ENCODE data around the gene CSNK1D. TPM values are rescaled to one million over a fixed set of nuclear protein-coding genes. Genes with fewer than 3 reads are reported as not detected.

Gene CSNK1D
- total RNA-seq, 1 experiment from 2014 or later: 137 TPM

DNA sequence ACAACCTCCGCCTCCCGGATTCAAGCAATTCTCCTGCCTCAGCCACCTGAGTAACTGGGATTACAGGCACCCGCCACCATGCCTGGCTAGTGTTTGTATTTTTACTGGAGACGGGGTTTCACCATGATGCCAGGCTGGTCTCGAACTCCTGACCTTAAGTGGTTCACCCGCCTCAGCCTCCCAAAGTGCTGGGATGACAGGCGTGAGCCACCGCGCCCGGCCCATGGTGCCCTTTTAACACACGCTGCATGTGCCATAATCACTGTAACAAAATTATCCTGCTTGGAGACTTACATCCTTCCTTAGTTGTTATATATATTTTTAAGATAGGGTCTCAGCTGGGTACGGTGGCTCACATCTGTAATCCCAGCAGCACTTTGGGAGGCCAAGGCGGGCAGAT lies 38.5 kb upstream of the CSNK1D start:
- H3K18ac ChIP-seq (ENCODE audit: insufficient read length, low read depth, low read length): no peak overlapping the region
- H3K4me2 ChIP-seq (ENCODE audit: insufficient read depth, insufficient read length, low read length): no peak overlapping the region
- DNase-seq: no peak
- no peaks in the 10 kb centered on the region for H3K79me2 ChIP-seq (ENCODE audit: insufficient read depth, low read length)
- no peaks in the 10 kb centered on the region; a peak in 2 of 5 replicates for H3K9me3 Mint-ChIP-seq
- no peak overlapping the region for H2BK20ac ChIP-seq (ENCODE audit: low read depth, low read length, poor library complexity, severe bottlenecking)
- no peak overlapping the region for H3T11ph ChIP-seq (ENCODE audit: low read length)
- no peak overlapping the region for H3K9ac ChIP-seq (ENCODE audit: extremely low read depth, insufficient read length, low read length)
- WGBS (ENCODE audit: extremely low coverage, insufficient read length, low lambda C conversion rate): no CpG with 5 or more reads among the region's 13 CpGs
- H3K27ac Mint-ChIP-seq: no peak overlapping the region
- H3K14ac ChIP-seq (ENCODE audit: insufficient read depth, low read length): no peak overlapping the region
- H2BK120ac ChIP-seq (ENCODE audit: low read depth, low read length, poor library complexity, severe bottlenecking): no peak overlapping the region
- H3K27me3 ChIP-seq (ENCODE audit: insufficient read depth, low read length): no peaks in the 10 kb centered on the region
- no peak overlapping the region for H4K91ac ChIP-seq (ENCODE audit: insufficient read length, low read depth, low read length)
- no peaks in the 10 kb centered on the region for H4K20me1 ChIP-seq (ENCODE audit: control insufficient read depth, insufficient read depth, insufficient read length)
- no peaks in the 10 kb centered on the region for H3K36me3 Mint-ChIP-seq (ENCODE audit: insufficient read depth in 1 of 3, low read depth in 3 of 3)
- H3K23ac ChIP-seq (ENCODE audit: insufficient read length, low read depth, low read length): no peak overlapping the region
- no peaks in the 10 kb centered on the region for H3K79me1 ChIP-seq (ENCODE audit: insufficient read depth, low read depth, low read length, poor library complexity, severe bottlenecking)
- peaks cover 40% of the 10 kb centered on the region for H3K27me3 Mint-ChIP-seq (ENCODE audit: low read depth)
- H3K4ac ChIP-seq (ENCODE audit: low read depth, low read length): no peak overlapping the region
- H4K5ac ChIP-seq (ENCODE audit: insufficient read length, low read depth, low read length): no peak overlapping the region
- H2BK5ac ChIP-seq (ENCODE audit: insufficient read length, low read length): no peak overlapping the region
- no peak overlapping the region for H4K8ac ChIP-seq (replicated peaks; ENCODE audit: insufficient read length, low read depth, low read length)
- H2BK15ac ChIP-seq (ENCODE audit: low read depth, low read length): no peak overlapping the region
- H3K4me1 Mint-ChIP-seq: peaks cover 5 to 17% of the 10 kb centered on the region in 2 experiments; a peak in 3 of 4 replicates
- H2AK5ac ChIP-seq (ENCODE audit: insufficient read length, low read length): no peak overlapping the region
- H2BK12ac ChIP-seq (ENCODE audit: insufficient read length, low read depth, low read length): no peak overlapping the region
- H3K4me1 ChIP-seq (ENCODE audit: insufficient read depth, low read length): no peaks in the 10 kb centered on the region
- H2AFZ ChIP-seq (ENCODE audit: low read length): no peak overlapping the region
- H3K27ac ChIP-seq (ENCODE audit: insufficient read length, low read depth, low read length): no peak overlapping the region
- H3K4me3 Mint-ChIP-seq: no peak overlapping the region
- no peak overlapping the region for H3K56ac ChIP-seq (ENCODE audit: insufficient read length, low read depth, low read length)
- no peaks in the 10 kb centered on the region for H3K9me3 ChIP-seq (ENCODE audit: control insufficient read depth, low read depth, low read length)
- H3K23me2 ChIP-seq (ENCODE audit: insufficient read length, low read depth, low read length, poor library complexity, severe bottlenecking): peaks cover 6% of the 10 kb centered on the region
- TF ChIP-seq, protein P1, sequence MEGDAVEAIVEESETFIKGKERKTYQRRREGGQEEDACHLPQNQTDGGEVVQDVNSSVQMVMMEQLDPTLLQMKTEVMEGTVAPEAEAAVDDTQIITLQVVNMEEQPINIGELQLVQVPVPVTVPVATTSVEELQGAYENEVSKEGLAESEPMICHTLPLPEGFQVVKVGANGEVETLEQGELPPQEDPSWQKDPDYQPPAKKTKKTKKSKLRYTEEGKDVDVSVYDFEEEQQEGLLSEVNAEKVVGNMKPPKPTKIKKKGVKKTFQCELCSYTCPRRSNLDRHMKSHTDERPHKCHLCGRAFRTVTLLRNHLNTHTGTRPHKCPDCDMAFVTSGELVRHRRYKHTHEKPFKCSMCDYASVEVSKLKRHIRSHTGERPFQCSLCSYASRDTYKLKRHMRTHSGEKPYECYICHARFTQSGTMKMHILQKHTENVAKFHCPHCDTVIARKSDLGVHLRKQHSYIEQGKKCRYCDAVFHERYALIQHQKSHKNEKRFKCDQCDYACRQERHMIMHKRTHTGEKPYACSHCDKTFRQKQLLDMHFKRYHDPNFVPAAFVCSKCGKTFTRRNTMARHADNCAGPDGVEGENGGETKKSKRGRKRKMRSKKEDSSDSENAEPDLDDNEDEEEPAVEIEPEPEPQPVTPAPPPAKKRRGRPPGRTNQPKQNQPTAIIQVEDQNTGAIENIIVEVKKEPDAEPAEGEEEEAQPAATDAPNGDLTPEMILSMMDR (conservative IDR thresholded peaks at IDR 0.05): no peak

Data from H9 (cell line).